Astrocyte (in vitro differentiated cells and primary cell): ENCODE data around the gene SEL1L2. TPM values are rescaled to one million over a fixed set of nuclear protein-coding genes. Genes with fewer than 3 reads are reported as not detected.

ENCODE experiments used
- DNase-seq: peaks from one replicate; pipeline ENCODE4 v3.0.0-alpha.2; 2010; ENCODE audit warnings: low read depth
- FAIRE-seq: peaks from 2 replicates; lab custom pipeline; 2011; peaks lifted over from hg19 to GRCh38; lab: Jason Lieb, UNC
- H2AFZ ChIP-seq: 2 replicates; pipeline ENCODE4 v1.6.0; 2012; ENCODE audit warnings: low read depth, low read length, inconsistent platforms
- H3K27ac ChIP-seq: 2 replicates; pipeline ENCODE4 v1.5.1; 2011; ENCODE audit warnings: low read depth, low read length, inconsistent platforms
- H3K27me3 ChIP-seq: 2 replicates; pipeline ENCODE4 v1.6.0; 2011; ENCODE audit warnings: low read length, inconsistent platforms; ENCODE audit not compliant: insufficient read depth
- H3K36me3 ChIP-seq: 2 replicates; pipeline ENCODE4 v1.5.1; 2011; ENCODE audit warnings: low read length, inconsistent platforms; ENCODE audit not compliant: insufficient read depth
- H3K4me1 ChIP-seq: 2 replicates; pipeline ENCODE4 v1.5.1; 2011; ENCODE audit warnings: low read length, inconsistent platforms; ENCODE audit not compliant: insufficient read depth
- H3K4me2 ChIP-seq: 2 replicates; pipeline ENCODE4 v1.6.0; 2012; ENCODE audit warnings: low read length, inconsistent platforms
- H3K4me3 ChIP-seq: 2 replicates; pipeline ENCODE4 v1.5.1; 2011; ENCODE audit warnings: low read depth, mild to moderate bottlenecking, low read length, inconsistent platforms; ENCODE audit not compliant: insufficient read depth
- H3K79me2 ChIP-seq: 2 replicates; pipeline ENCODE4 v1.6.0; 2012; ENCODE audit warnings: mild to moderate bottlenecking, low read length, inconsistent platforms; ENCODE audit not compliant: insufficient read depth
- H3K9ac ChIP-seq: 2 replicates; pipeline ENCODE4 v1.6.0; 2012; ENCODE audit warnings: mild to moderate bottlenecking, low read length, inconsistent platforms
- H3K9me3 ChIP-seq: 2 replicates; pipeline ENCODE4 v1.5.1; 2012; ENCODE audit warnings: low read depth, mild to moderate bottlenecking, low read length, inconsistent platforms; ENCODE audit not compliant: insufficient read depth
- H4K20me1 ChIP-seq: 2 replicates; pipeline ENCODE4 v1.6.0; 2012; ENCODE audit warnings: low read length, inconsistent platforms; ENCODE audit not compliant: insufficient read depth
- H3K27ac Mint-ChIP-seq: one replicate; pipeline ENCODE4 v1.8.0; 2021; ENCODE audit warnings: mild to moderate bottlenecking, mixed read lengths; ENCODE audit not compliant: unreplicated experiment
- H3K27me3 Mint-ChIP-seq: one replicate; pipeline ENCODE4 v1.8.0; 2021; ENCODE audit warnings: low read depth, mixed read lengths; ENCODE audit not compliant: unreplicated experiment
- H3K36me3 Mint-ChIP-seq: one replicate; pipeline ENCODE4 v1.8.0; 2021; ENCODE audit warnings: low read depth, mixed read lengths; ENCODE audit not compliant: unreplicated experiment
- H3K4me1 Mint-ChIP-seq: one replicate; pipeline ENCODE4 v1.8.0; 2021; ENCODE audit warnings: low read depth, mixed read lengths; ENCODE audit not compliant: unreplicated experiment
- H3K4me3 Mint-ChIP-seq: one replicate; pipeline ENCODE4 v1.8.0; 2021; ENCODE audit warnings: mild to moderate bottlenecking, moderate library complexity, mixed read lengths; ENCODE audit not compliant: unreplicated experiment
- H3K9me3 Mint-ChIP-seq: one replicate; pipeline ENCODE4 v1.8.0; 2021; ENCODE audit warnings: mild to moderate bottlenecking, mixed read lengths; ENCODE audit not compliant: unreplicated experiment
- CTCF ChIP-seq: IDR thresholded peaks from 2 replicates; pipeline ENCODE4 v1.5.1; 2011; ENCODE audit warnings: low read depth, mild to moderate bottlenecking, inconsistent platforms, low read length, moderate library complexity; ENCODE audit not compliant: insufficient read depth
- EZH2 ChIP-seq: IDR thresholded peaks from 2 replicates; pipeline ENCODE4 v1.6.1; 2012; ENCODE audit warnings: mild to moderate bottlenecking, low read length, inconsistent platforms; ENCODE audit not compliant: insufficient read depth
- total RNA-seq: library from RNA; stranded (reverse); gene quantifications from 2 replicates; pipeline ENCODE4 v1.2.1, GENCODE V29; 2021

SEL1L2 gene
- total RNA-seq, 1 donor from 2014 or later = not detected

DNA sequence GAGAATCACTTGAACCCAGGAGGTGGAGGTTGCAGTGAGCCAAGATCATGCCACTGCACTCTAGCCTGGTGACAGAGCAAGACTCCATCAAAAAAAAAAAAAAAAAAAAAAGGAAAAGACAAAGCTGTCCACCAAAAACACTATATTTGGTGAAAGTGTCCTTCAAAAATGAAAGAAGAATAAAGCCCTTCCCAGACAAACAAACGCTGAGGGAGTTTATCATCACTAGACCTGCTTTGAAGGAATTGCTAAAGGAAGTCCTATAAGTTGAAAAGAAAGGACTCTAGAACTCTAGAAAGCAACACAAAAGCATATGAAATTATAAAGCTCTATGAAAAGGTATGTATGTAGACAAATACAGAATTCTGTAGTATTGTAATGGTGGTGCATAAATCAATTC is 98.8 kb downstream of the SEL1L2 start:
- Mint-ChIP-seq H3K4me3 (no peak overlapping the region), H3K9me3 (peaks cover 9% of the 10 kb centered on the region), H3K36me3 (no peaks in the 10 kb centered on the region), H3K27ac (no peak overlapping the region), H3K4me1 (no peaks in the 10 kb centered on the region), H3K27me3 (no peaks in the 10 kb centered on the region)
- no peaks in the 10 kb centered on the region for H3K36me3 ChIP-seq
- H3K27me3 ChIP-seq = no peaks in the 10 kb centered on the region
- no peaks in the 10 kb centered on the region for H3K4me1 ChIP-seq
- H3K79me2 ChIP-seq = no peaks in the 10 kb centered on the region
- H3K27ac ChIP-seq = no peak overlapping the region
- no peak for TF ChIP-seq EZH2
- no peak for TF ChIP-seq CTCF
- H3K4me2 ChIP-seq = no peak overlapping the region
- no peak overlapping the region for H3K4me3 ChIP-seq
- FAIRE-seq (no peak), DNase-seq (no peak)
- no peaks in the 10 kb centered on the region for H3K9me3 ChIP-seq
- no peak overlapping the region for H2AFZ ChIP-seq
- no peaks in the 10 kb centered on the region for H4K20me1 ChIP-seq
- H3K9ac ChIP-seq = no peak overlapping the region

- no peaks in the 10 kb centered on the region for H3K9me3 Mint-ChIP-seq
- no peaks in the 10 kb centered on the region for H3K27me3 Mint-ChIP-seq
- H3K4me2 ChIP-seq = no peak overlapping the region
- H3K4me3 ChIP-seq = no peak overlapping the region
- H4K20me1 ChIP-seq = no peaks in the 10 kb centered on the region
- TF ChIP-seq CTCF (no peak), EZH2 (no peak)
- FAIRE-seq (no peak), DNase-seq (no peak)
- H3K79me2 ChIP-seq = no peaks in the 10 kb centered on the region
- peaks cover 3% of the 10 kb centered on the region for H3K9me3 ChIP-seq
- H3K27ac ChIP-seq = no peak overlapping the region
- no peaks in the 10 kb centered on the region for H3K36me3 Mint-ChIP-seq
- no peaks in the 10 kb centered on the region for H3K36me3 ChIP-seq
- H3K9ac ChIP-seq = no peak overlapping the region
- H3K4me3 Mint-ChIP-seq = no peak overlapping the region
- no peaks in the 10 kb centered on the region for H3K27me3 ChIP-seq
- H3K4me1 ChIP-seq = no peaks in the 10 kb centered on the region
- no peak overlapping the region for H2AFZ ChIP-seq
- H3K4me1 Mint-ChIP-seq = no peaks in the 10 kb centered on the region
- H3K27ac Mint-ChIP-seq = no peak overlapping the region
Measured at GRCh38 chr20:13884803-13885202, 105.6 kb downstream of the SEL1L2 start.

GRCh38 chr20:13883425-13883824 is 107.0 kb downstream of the SEL1L2 start:
- TF ChIP-seq CTCF (no peak), EZH2 (no peak)
- Histone ChIP-seq H4K20me1 (no peaks in the 10 kb centered on the region), H3K9me3 (peaks cover 3% of the 10 kb centered on the region), H3K4me2 (no peak overlapping the region), H3K9ac (no peak overlapping the region), H3K27ac (no peak overlapping the region), H3K27me3 (no peaks in the 10 kb centered on the region), H3K79me2 (no peaks in the 10 kb centered on the region), H2AFZ (no peak overlapping the region), H3K36me3 (no peaks in the 10 kb centered on the region), H3K4me1 (no peaks in the 10 kb centered on the region), H3K4me3 (no peak overlapping the region)
- Mint-ChIP-seq H3K9me3 (no peaks in the 10 kb centered on the region), H3K4me1 (no peaks in the 10 kb centered on the region), H3K36me3 (no peaks in the 10 kb centered on the region), H3K27ac (no peak overlapping the region), H3K27me3 (no peaks in the 10 kb centered on the region), H3K4me3 (no peak overlapping the region)
- FAIRE-seq = no peak
- DNase-seq = no peak
